Gastrocnemius medialis (tissue), 4 donors: ENCODE results near the gene MBD5.

ENCODE experiments used
- CTCF ChIP-seq, 5 experiments: fragments of 450-650 bp in 3 of 5; fragments of 200-600 bp in 2 of 5; sonication (generic) in 2 of 5; IDR thresholded peaks in 4 of 5; conservative IDR thresholded peaks in 1 of 5; 1 replicate in 4 of 5; 2 replicates in 1 of 5; pipeline ENCODE4 v1.5.1; 2016 to 2019; ENCODE audit warnings: antibody characterized with exemption in 5 of 5, mild to moderate bottlenecking in 3 of 5, moderate library complexity in 3 of 5
- POLR2A ChIP-seq, 2 donors: fragments of 450-650 bp; IDR thresholded peaks; one replicate each; pipeline ENCODE4 v1.6.1; 2017; ENCODE audit warnings: antibody characterized with exemption in 2 of 2, mild to moderate bottlenecking in 2 of 2, moderate library complexity in 2 of 2

- no peak for TF ChIP-seq POLR2A (IDR thresholded peaks at IDR 0.05)
- TF ChIP-seq CTCF (IDR thresholded peaks at IDR 0.05 in 4 of 5, conservative IDR thresholded peaks at IDR 0.05 in 1 of 5): no peak
Observed at GRCh38 chr2:148279216-148279615, 258.3 kb downstream of the MBD5 start.
